IPS-18c (cell line): Measurements from ENCODE around the gene SNX18.

ENCODE experiments used
- H3K4me3 ChIP-seq: 2 replicates; pipeline ENCODE4 v1.7.0; 2013; ENCODE audit warnings: low read depth, mild to moderate bottlenecking, low read length, moderate library complexity; ENCODE audit not compliant: insufficient read depth
- H3K9me3 ChIP-seq: one replicate; pipeline ENCODE4 v1.6.1; 2013; ENCODE audit warnings: mild to moderate bottlenecking, low read length, moderate library complexity; ENCODE audit not compliant: control insufficient read depth, insufficient read depth

The SNX18 gene

DNA sequence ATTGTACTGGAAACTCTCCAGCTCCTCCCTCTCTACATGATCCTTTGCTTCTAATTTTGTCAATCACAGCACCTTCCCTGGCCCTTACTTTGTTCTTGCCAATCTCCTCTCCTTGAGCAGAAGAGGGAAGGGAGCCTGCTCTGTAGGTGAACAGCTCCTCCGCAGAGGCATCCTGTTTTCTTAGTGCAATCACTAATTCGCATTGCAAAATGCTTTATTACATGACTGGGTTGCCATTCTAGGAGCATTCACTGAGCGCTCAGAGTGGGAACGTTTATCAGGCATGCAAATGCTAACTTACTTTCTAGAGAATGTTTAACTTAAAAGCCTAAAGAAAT is 416 bp upstream of the SNX18 start:
- no peaks in the 10 kb centered on the region for H3K9me3 ChIP-seq
- H3K4me3 ChIP-seq: peak overlapping the region; percentile 49

DNA sequence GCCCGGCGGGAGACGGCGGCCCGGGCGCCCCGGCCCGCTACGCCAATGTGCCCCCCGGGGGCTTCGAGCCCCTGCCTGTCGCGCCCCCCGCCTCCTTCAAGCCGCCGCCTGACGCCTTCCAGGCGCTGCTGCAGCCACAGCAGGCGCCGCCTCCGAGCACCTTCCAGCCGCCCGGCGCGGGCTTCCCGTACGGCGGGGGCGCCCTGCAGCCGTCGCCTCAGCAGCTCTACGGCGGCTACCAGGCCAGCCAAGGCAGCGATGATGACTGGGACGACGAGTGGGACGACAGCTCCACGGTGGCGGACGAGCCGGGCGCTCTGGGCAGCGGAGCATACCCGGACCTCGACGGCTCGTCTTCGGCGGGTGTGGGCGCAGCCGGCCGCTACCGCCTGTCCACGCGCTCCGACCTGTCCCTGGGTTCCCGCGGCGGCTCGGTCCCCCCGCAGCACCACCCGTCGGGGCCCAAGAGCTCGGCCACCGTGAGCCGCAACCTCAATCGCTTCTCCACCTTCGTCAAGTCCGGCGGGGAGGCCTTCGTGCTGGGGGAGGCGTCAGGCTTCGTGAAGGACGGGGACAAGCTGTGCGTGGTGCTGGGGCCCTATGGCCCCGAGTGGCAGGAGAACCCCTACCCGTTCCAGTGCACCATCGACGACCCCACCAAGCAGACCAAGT is 723 bp downstream of the SNX18 start:
- no peaks in the 10 kb centered on the region for H3K9me3 ChIP-seq
- H3K4me3 ChIP-seq: peak overlapping the region; percentile 76

DNA sequence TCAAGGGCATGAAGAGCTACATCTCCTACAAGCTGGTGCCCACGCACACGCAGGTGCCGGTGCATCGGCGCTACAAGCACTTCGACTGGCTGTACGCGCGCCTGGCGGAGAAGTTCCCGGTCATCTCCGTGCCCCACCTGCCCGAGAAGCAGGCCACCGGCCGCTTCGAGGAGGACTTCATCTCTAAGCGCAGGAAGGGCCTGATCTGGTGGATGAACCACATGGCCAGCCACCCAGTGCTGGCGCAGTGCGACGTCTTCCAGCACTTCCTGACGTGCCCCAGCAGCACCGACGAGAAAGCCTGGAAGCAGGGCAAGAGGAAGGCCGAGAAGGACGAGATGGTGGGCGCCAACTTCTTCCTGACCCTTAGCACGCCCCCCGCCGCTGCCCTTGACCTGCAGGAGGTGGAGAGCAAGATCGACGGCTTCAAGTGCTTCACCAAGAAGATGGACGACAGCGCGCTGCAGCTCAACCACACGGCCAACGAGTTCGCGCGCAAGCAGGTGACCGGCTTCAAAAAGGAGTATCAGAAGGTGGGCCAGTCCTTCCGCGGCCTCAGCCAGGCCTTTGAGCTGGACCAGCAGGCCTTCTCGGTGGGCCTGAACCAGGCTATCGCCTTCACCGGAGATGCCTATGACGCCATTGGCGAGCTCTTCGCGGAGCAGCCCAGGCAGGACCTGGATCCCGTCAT is 1.4 kb downstream of the SNX18 start:
- H3K9me3 ChIP-seq: no peaks in the 10 kb centered on the region
- H3K4me3 ChIP-seq: 0 out of 2 replicates have a peak overlapping the region, but pooled peaks have one; percentile 76

DNA sequence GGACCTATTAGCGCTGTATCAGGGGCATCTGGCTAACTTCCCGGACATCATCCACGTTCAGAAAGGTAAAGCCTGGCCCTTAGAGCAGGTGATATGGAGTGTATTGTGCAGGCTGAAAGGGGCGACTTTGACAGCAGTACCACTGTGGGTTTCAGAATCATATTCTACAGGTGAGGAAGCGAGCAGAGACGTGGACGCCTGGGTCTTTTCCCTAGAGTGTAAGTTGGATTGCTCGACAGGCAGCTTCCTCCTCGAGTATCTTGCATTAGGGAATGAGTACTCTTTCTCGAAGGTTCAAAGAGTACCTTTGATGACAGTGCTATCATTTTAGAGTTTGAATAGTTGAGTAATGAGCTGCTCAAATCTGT is 1.9 kb downstream of the SNX18 start:
- H3K9me3 ChIP-seq: no peaks in the 10 kb centered on the region
- H3K4me3 ChIP-seq: 0 out of 2 replicates have a peak overlapping the region, but pooled peaks have one; percentile 26

DNA sequence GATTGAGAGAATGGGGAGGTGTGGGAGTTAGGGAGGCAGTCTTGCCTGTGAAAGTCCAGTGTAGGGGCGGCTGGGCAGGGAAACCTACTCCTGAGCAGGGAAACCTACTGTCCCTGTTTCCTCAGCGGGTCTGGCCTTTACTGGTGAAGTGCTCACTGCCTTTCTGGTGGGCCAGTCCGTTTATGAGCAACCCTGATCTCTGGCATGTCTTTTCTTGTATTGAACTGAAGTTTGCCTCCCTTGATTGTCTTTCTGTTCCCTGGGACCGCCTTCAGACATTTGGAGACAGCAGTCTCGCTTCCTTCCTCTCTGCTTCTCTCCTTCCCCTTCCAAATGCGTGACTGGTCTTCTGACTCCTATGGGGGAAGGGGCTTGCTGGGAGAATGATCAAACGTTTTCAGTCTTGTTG is 2.9 kb downstream of the SNX18 start:
- peak overlapping the region; percentile 32; the same call in 1 of the 2 replicates for H3K4me3 ChIP-seq

DNA sequence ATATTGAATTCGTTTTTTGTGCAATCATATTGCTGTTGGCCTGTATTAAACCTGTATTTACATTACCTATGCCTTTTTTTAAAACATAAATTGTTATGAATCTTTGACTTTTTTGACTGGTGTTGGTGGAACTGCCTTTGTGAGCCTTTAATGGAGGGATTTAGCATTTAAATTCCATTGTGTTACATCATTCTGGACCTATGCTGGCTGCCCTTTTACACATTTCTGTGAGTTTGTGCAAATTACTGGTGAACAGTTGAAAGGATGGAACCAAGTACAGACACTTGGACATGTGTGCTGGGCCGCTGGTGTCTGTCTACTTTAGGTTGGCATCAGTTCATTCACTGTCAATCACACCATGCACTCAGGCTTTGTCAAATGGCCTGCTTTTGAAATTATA is 3.4 kb downstream of the SNX18 start:
- Histone ChIP-seq H3K9me3 (no peaks in the 10 kb centered on the region), H3K4me3 (peak overlapping the region; percentile 32; the same call in 1 of the 2 replicates)

More for the DNA sequence above, 2.9 kb downstream of the SNX18 start:
- H3K9me3 ChIP-seq: no peaks in the 10 kb centered on the region

DNA sequence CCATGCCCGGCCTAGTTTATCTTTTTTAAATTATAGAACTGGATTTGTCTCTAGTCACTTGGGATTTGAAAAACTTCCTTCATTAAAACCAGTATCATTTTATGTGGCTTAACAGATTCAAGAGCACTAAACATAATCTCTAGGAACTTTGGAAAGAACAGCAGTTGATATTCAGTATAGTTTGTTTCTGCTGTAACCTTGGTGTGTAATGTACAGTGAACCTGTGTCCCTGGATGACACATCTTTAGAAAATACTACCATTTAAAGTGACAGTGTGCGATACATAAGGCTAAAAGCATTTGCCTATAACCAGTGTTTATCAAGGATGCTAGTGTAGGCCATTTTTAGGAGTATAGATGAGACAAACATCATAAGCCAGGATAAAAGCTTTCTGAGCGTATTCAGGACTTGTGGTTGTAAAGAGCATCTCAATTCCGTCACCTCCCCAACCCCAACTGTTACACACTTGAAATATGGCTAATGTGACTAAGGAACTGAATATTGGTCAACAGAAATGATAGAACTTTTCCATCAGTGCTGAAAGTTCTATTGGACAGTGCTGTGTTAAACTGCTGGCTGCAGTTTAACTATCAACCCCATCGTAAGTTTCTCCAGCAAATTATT is 4.4 kb downstream of the SNX18 start:
- no peak overlapping the region for H3K4me3 ChIP-seq

DNA sequence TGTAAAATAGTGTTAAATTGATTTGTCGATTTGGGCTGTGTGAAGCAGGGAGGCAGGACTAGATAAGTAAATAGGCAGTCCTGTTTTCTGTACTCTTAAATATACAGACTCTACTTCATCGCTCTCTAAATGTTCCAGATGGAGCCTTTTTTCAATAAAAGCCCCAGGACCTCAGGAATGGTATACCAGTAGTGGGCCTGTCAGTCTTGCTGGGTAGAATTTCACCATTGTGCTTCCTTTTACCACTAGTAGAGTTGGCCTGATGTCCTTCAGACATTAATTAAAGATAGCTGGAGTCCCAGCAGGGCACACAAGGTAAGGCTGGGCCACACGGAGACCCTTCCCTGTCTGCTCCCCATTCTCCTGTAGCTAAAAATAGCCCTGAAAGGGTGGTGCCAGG is 6.0 kb downstream of the SNX18 start:
- Histone ChIP-seq H3K4me3 (no peak overlapping the region), H3K9me3 (no peaks in the 10 kb centered on the region)

More for the DNA sequence above, 4.4 kb downstream of the SNX18 start:
- no peaks in the 10 kb centered on the region for H3K9me3 ChIP-seq

DNA sequence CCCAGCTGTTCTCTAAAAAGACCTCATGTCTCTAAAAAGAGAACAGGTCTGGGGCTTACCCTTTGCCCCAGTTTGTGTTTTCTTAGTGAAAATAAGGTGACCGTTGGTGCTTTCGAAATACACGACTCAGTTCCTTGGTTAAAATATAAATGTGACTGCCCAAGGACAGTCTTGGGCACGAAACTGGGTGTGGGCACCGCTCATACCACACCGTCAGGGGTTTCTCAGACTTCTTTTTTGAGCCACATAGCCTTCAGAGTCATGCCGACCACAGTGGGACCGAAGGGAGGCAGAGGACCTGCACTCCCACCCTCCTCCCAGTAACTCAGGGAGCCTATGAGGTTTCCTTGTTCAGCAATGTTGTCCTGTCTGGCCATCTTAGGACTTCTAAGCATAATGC is 6.5 kb downstream of the SNX18 start:
- H3K4me3 ChIP-seq: no peak overlapping the region
- H3K9me3 ChIP-seq: no peaks in the 10 kb centered on the region

DNA sequence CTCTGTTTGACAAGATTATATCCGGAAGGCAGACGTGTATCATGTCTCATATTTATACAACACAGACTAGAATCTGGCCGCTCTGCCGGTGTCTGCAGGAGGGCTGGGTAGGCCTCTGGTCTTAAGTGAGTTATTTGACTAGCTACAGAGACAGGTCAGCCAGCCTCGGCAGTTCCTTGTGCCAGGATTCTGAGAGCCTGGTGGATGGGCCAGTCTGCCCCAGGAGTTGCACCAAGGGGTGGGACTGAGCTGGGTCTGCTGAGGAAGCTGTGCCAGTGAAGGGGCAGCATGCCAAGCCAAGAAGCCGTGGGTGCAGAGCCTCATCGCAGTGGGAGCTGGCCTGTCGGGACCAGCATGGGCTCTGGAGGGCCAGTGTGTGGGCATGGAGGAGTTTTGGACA is 7.1 kb downstream of the SNX18 start:
- no peaks in the 10 kb centered on the region for H3K9me3 ChIP-seq
- H3K4me3 ChIP-seq: no peak overlapping the region

DNA sequence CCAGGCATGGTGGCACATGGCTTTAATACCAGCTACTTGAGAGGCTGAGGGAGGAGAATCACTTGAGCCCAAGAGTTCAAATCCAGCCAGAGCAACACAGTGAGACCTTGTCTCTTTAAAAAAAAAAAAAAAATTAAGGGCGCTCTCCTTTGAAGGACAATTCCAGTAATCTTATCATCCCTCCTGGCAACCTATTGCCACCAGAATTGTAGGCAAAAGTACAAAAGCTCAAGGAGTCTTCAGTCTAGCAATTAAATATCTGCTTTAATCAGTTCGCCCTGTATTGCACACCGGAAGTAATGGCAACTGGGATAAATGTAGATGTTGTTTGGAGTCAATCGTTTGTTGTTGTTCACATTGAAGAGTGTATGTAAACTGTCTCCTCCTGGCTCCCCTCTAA is 7.7 kb downstream of the SNX18 start:
- no peak overlapping the region for H3K4me3 ChIP-seq
- no peaks in the 10 kb centered on the region for H3K9me3 ChIP-seq

DNA sequence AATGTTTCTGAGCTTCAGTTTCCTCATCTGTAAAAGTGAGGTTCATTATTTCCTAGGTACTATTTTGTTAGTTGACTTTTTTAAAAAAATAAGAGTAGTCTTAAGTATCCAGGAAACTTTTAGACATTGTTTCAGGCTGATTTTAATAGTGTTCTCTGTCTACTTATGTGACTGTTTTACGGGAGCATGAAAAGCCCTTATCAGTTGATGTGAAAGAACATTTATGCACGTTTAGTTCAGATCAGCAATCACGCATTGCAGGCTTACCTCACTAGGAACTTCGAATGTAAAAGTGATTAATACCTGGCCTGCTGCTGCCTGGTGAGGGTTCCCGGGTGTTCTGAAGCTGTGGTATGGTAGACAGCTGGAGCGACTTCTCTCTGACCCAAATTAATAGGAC is 8.1 kb downstream of the SNX18 start:
- no peak overlapping the region for H3K4me3 ChIP-seq
- no peaks in the 10 kb centered on the region for H3K9me3 ChIP-seq

DNA sequence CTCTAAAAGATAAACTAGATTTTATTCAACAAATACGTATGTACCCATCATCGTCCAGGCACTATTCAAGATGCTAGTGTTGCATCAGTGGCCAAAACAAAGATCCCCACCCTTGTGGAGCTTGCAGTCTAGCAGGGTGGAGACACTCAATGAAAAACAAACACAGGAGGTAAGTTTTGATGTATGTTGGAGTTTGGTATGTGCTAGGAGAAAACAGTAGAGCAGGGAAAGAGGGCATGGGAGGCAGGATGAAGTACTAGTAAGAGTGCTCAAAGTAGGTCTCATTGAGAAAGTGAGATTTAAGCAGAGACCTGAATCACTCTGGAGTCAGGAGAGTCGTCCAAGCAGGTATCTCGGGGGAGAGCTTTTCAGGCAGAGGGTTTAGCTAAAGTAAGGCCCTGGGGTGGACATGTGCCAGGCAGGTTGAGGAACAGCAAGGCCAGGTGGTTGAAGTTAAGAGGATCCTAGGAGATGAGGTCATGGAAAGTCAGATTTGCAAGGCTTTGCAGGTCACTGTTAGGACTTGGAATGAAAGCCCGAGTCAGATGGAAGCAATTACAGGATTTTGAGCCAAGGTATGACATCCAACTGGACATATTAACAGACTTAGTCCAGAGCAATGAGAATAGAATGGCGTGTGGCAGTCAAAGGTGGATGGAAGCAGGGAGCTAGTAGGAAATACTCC is 9.2 kb downstream of the SNX18 start:
- H3K4me3 ChIP-seq: no peak overlapping the region
- H3K9me3 ChIP-seq: no peaks in the 10 kb centered on the region

DNA sequence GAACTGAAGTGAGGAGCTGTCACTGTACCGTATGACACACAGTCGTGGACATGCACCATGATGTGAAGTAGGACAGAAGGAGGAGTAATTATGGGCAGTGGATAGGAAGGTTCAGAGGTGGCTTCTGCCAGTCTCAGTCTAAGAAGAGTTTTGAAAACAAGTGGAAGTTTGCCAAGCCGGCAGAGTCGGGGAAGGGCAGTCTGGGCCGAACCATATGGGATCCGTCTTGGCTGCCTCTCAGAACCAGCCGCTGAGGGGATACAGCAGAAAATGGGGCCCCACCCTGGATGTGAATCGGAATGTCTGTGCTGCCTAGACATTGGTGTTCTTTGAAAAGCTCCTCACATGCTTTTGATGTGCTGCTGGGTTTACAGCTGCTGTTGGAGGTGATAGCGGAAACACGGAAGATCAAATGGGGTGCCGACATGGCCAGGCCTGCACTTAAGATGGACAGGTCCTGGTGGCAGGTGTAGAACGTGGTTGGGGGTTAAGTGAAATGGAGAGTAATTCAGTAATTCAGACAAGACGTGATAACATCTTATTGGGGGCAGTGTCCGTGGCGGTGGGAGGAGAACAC is 11.2 kb downstream of the SNX18 start:
- Histone ChIP-seq H3K4me3 (no peak overlapping the region), H3K9me3 (no peaks in the 10 kb centered on the region)

DNA sequence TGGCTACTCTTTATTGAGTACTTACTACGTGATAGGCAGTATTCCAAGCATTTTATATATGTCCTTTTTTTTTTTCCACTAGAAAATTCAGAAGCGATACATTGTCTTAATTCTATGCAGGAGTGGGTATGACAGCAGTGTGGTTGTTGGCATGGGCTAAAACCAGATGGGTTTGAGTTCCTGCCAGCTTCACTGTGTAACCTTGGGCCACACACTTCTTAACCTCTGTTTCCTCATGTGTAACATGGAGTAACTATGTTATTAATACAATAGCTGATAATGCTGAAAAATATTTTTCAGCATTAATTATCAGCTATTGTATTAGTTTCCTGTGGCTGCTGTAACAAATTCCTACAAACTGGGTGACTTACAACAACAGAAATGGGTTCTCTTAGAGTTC is 12.0 kb downstream of the SNX18 start:
- Histone ChIP-seq H3K9me3 (no peaks in the 10 kb centered on the region), H3K4me3 (no peak overlapping the region)

DNA sequence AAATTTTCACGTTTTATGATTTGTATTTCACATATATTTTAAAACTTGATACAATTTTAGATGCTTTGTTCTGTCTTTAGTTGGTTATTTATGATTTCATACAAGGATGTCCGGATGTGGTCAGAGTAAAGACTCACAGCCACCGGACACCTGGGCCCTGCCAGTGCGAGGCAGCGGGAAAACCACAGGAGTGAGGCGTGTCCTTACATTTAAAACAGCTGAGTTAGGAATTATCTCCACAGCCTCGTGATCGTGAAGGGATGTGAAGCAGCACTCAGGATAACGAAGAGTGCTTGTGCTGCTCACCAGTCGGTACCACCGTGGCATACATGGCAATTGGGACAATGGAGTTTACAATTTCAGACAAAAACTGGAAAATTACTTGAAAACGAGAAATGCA is 14.0 kb downstream of the SNX18 start:
- no peaks in the 10 kb centered on the region for H3K9me3 ChIP-seq
- no peak overlapping the region for H3K4me3 ChIP-seq

DNA sequence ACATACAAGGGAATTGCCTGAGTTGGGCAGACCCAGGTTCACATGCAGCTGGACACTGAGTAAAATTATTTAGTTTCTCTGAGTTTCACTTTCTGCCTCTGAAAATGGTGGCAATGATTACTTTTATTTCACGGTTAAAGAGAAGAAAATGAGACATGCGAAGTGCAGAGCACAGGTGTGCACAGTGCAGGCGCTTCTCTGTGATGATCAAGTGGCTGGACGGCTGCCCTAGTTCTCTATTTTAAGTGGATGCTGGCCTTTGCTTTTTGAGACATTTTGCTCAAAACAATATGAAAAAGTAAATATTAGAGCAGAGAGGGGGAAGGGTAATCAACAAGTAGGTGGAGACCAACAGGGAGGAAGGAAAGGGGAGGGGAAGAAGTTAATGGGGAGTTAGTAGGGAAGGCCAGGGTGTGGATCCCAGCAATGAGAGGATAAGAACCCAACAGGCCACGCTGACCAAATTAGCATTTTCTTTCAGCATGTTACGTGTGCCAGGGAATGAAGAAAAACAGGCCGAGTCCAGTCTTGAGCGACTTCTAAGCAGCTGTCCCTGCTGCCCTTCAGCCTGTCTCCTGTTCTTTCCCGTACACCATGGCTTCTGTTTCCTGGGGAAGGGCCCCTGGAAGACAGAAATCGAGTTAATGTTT is 16.1 kb downstream of the SNX18 start:
- Histone ChIP-seq H3K9me3 (no peaks in the 10 kb centered on the region), H3K4me3 (no peak overlapping the region)
